ENCODE results near the gene TATDN3.
"Not testable (repeated sequence)": the region's sequence is repeated elsewhere in the genome, so short reads cannot be mapped to it uniquely, and the experiment has no call there.

Gene TATDN3

GRCh38 chr1:212777151-212777550, 14.5 kb upstream of the TATDN3 start:
- no peak for DNase-seq

GRCh38 chr1:212779086-212779485, 12.6 kb upstream of the TATDN3 start:
- DNase-seq = not testable (repeated sequence)

GRCh38 chr1:212780759-212781158, 10.9 kb upstream of the TATDN3 start:
- DNase-seq = no peak

- no peak for DNase-seq
Measured at GRCh38 chr1:212781225-212781624, 10.5 kb upstream of the TATDN3 start.

GRCh38 chr1:212782422-212783154, 9.1 kb upstream of the TATDN3 start:
- DNase-seq = no peak

GRCh38 chr1:212783976-212784375, 7.7 kb upstream of the TATDN3 start:
- no peak for DNase-seq

GRCh38 chr1:212785871-212786270, 5.8 kb upstream of the TATDN3 start:
- DNase-seq = no peak

- DNase-seq = no peak
Measured at GRCh38 chr1:212791261-212791675, 426 bp upstream of the TATDN3 start.

GRCh38 chr1:212792396-212792908, 758 bp downstream of the TATDN3 start:
- DNase-seq = no peak

- no peak for DNase-seq
Measured at GRCh38 chr1:212794561-212795014, 2.9 kb downstream of the TATDN3 start.

- DNase-seq = no peak
Measured at GRCh38 chr1:212797681-212798080, 6.0 kb downstream of the TATDN3 start.

- DNase-seq = no peak
Measured at GRCh38 chr1:212805767-212806166, 14.1 kb downstream of the TATDN3 start.

- DNase-seq = no peak
Measured at GRCh38 chr1:212814537-212815334, 23.0 kb downstream of the TATDN3 start.

GRCh38 chr1:212816567-212817278, 25.0 kb downstream of the TATDN3 start:
- no peak for DNase-seq

- no peak for DNase-seq
Measured at GRCh38 chr1:212819726-212820125, 28.0 kb downstream of the TATDN3 start.

GRCh38 chr1:212820969-212821368, 29.3 kb downstream of the TATDN3 start:
- no peak for DNase-seq

- no peak for DNase-seq
Measured at GRCh38 chr1:212822956-212823355, 31.3 kb downstream of the TATDN3 start.

- no peak for DNase-seq
Measured at GRCh38 chr1:212824201-212824600, 32.5 kb downstream of the TATDN3 start.

GRCh38 chr1:212825798-212826452, 34.2 kb downstream of the TATDN3 start:
- DNase-seq = no peak

GRCh38 chr1:212827171-212827776, 35.6 kb downstream of the TATDN3 start:
- no peak for DNase-seq

- no peak for DNase-seq
Measured at GRCh38 chr1:212827831-212828278, 36.2 kb downstream of the TATDN3 start.

GRCh38 chr1:212828395-212828794, 36.7 kb downstream of the TATDN3 start:
- no peak for DNase-seq
